T-helper 1 cell treated with Interleukin-12 subunit alpha and Interleukin-12 subunit beta and Interleukin-4 antibody, amounts not matched to agents 30 ng/mL and 1 ng/mL, for 36 hours (primary cell): ENCODE data around the gene CREG2. TPM values are rescaled to one million over a fixed set of nuclear protein-coding genes. Genes with fewer than 3 reads are reported as not detected.

ENCODE experiments used
- intact Hi-C: fragments of 100-400 bp; cut with micrococcal nuclease; formaldehyde crosslinking; loops from one replicate; pipeline ENCODE4 v1.15.1; 2024
- total RNA-seq: library from RNA; stranded (reverse); gene quantifications from 2 replicates; pipeline ENCODE4 v1.2.3, GENCODE V29; 2022

Gene CREG2
- total RNA-seq, 1 donor from 2014 or later = 0.25 TPM

GRCh38 chr2:101310834-101311695, 76.2 kb downstream of the CREG2 start:
- intact Hi-C loops = loop anchor here (1.0 kb wide), 1 partner anchor 17 kb away; no protein-coding TSS in a partner anchor

GRCh38 chr2:101310090-101310833, 77.0 kb downstream of the CREG2 start:
- intact Hi-C loops = no loop called here

GRCh38 chr2:101308432-101309210, 78.7 kb downstream of the CREG2 start, which contains the start of gene RNF149:
TSS of gene RNF149 (minus strand) at chr2:101308701. CDS start at chr2:101308588, 113 bp downstream.
- intact Hi-C loops = loop anchor here (5.0 to 10.0 kb wide), 7 partner anchors 36 to 1114 kb away; partner anchors contain the start of genes IL18R1 and IL18RAP

GRCh38 chr2:101307950-101308431, 79.3 kb downstream of the CREG2 start:
- intact Hi-C loops = loop anchor here (1.0 to 10.0 kb wide), 12 partner anchors 20 to 1114 kb away; partner anchors contain the start of genes CNOT11, CREG2, IL18R1 and IL18RAP

GRCh38 chr2:101307503-101307902, 79.8 kb downstream of the CREG2 start:
- intact Hi-C loops = loop anchor here (1.0 to 10.0 kb wide), 12 partner anchors 21 to 1115 kb away; partner anchors contain the start of genes CNOT11, CREG2, IL18R1 and IL18RAP

GRCh38 chr2:101306410-101306809, 80.9 kb downstream of the CREG2 start:
- intact Hi-C loops = loop anchor here (1.0 to 10.0 kb wide), 12 partner anchors 34 to 1116 kb away; partner anchors contain the start of genes IL18R1, IL18RAP, PDCL3 and RFX8

- intact Hi-C loops = loop anchor here (1.0 to 10.0 kb wide), 12 partner anchors 33 to 1117 kb away; partner anchors contain the start of genes IL18R1, IL18RAP, PDCL3 and RFX8
Measured at GRCh38 chr2:101305492-101306078, 81.7 kb downstream of the CREG2 start.

GRCh38 chr2:101305035-101305434, 82.3 kb downstream of the CREG2 start:
- intact Hi-C loops = loop anchor here (5.0 to 10.0 kb wide), 7 partner anchors 33 to 1117 kb away; partner anchors contain the start of genes IL18R1 and IL18RAP

- intact Hi-C loops = loop anchor here (10.0 kb wide), 1 partner anchor 951 kb away; no protein-coding TSS in a partner anchor
Measured at GRCh38 chr2:101303688-101304087, 83.6 kb downstream of the CREG2 start.

- intact Hi-C loops = loop anchor here (10.0 kb wide), 1 partner anchor 953 kb away; no protein-coding TSS in a partner anchor
Measured at GRCh38 chr2:101302016-101302415, 85.3 kb downstream of the CREG2 start.

- intact Hi-C loops = loop anchor here (10.0 kb wide), 1 partner anchor 954 kb away; no protein-coding TSS in a partner anchor
Measured at GRCh38 chr2:101300836-101301235, 86.5 kb downstream of the CREG2 start.

- intact Hi-C loops = loop anchor here (10.0 kb wide), 1 partner anchor 955 kb away; no protein-coding TSS in a partner anchor
Measured at GRCh38 chr2:101300164-101300563, 87.1 kb downstream of the CREG2 start.

GRCh38 chr2:101299604-101300003, 87.7 kb downstream of the CREG2 start:
- intact Hi-C loops = loop anchor here (10.0 kb wide), 1 partner anchor 955 kb away; no protein-coding TSS in a partner anchor

GRCh38 chr2:101297383-101297782, 89.9 kb downstream of the CREG2 start:
- intact Hi-C loops = no loop called here

GRCh38 chr2:101296371-101296770, 90.9 kb downstream of the CREG2 start:
- intact Hi-C loops = no loop called here

- intact Hi-C loops = no loop called here
Measured at GRCh38 chr2:101295895-101296294, 91.4 kb downstream of the CREG2 start.
